A673 (cell line): ENCODE measurements around the gene UCK2.

Experiments
- CTCF ChIP-seq: fragments of 300-800, 200-600 bp; sonication (generic); conservative IDR thresholded peaks from 2 replicates; pipeline ENCODE4 v1.5.1; 2017; ENCODE audit warnings: low read depth, mild to moderate bottlenecking, antibody characterized with exemption, low read length, moderate library complexity, mixed read lengths
- EZH2 ChIP-seq: fragments of 200-600 bp; sonication (generic); IDR thresholded peaks from 2 replicates; pipeline ENCODE4 v1.6.1; 2017; ENCODE audit warnings: borderline replicate concordance, low read depth, mild to moderate bottlenecking, mixed read lengths, antibody characterized with exemption, low read length; ENCODE audit not compliant: poor library complexity, severe bottlenecking

GRCh38 chr1:165917166-165917565 is 89.8 kb downstream of the UCK2 start:
- TF ChIP-seq CTCF (no peak), EZH2 (no peak)
